Spleen (tissue), 11 donors: ENCODE data around the gene EGFLAM. TPM values are rescaled to one million over a fixed set of nuclear protein-coding genes. Genes with fewer than 3 reads are reported as not detected.
A peak's percentile ranks its signal among the peaks of the same experiment; 100 is the strongest.

Experiments used
- DNase-seq: peaks from one replicate; pipeline ENCODE4 v3.0.0-alpha.2; 2020
- H3K27ac ChIP-seq, 8 donors: fragments of 200-600 bp; sonication (generic) in 7 of 8; 1 replicate in 4 of 8; 2 replicates in 4 of 8; pipeline versions ENCODE4 v1.5.0 to v1.8.0; 2016 to 2021; ENCODE audit warnings: inconsistent platforms in 4 of 8, mild to moderate bottlenecking in 4 of 8, moderate library complexity in 1 of 8
- H3K27me3 ChIP-seq, 7 donors: fragments of 200-600 bp; sonication (generic) in 6 of 7; replicated peaks in 1 of 7; 1 replicate in 4 of 7; 2 replicates in 3 of 7; pipeline versions ENCODE4 v1.5.0 to v1.8.0; 2016 to 2021; ENCODE audit warnings: inconsistent platforms in 3 of 7, mild to moderate bottlenecking in 1 of 7
- H3K36me3 ChIP-seq, 6 donors: fragments of 200-600 bp; sonication (generic) in 5 of 6; 1 replicate in 4 of 6; 2 replicates in 2 of 6; pipeline versions ENCODE4 v1.5.0 to v1.8.0; 2016 to 2021; ENCODE audit warnings: inconsistent platforms in 2 of 6
- H3K4me1 ChIP-seq, 6 donors: fragments of 200-600 bp; sonication (generic) in 5 of 6; 1 replicate in 3 of 6; 2 replicates in 3 of 6; pipeline versions ENCODE4 v1.5.0 to v1.8.0; 2016 to 2021; ENCODE audit warnings: inconsistent platforms in 3 of 6
- H3K4me3 ChIP-seq, 8 donors: fragments of 200-600 bp; sonication (generic) in 7 of 8; 1 replicate in 4 of 8; 2 replicates in 4 of 8; pipeline versions ENCODE4 v1.5.0 to v1.8.0; 2016 to 2021; ENCODE audit warnings: inconsistent platforms in 4 of 8, mild to moderate bottlenecking in 4 of 8, moderate library complexity in 2 of 8
- H3K9me3 ChIP-seq, 8 donors: fragments of 200-600 bp; sonication (generic) in 7 of 8; 1 replicate in 4 of 8; 2 replicates in 4 of 8; pipeline versions ENCODE4 v1.5.0 to v1.8.0; 2016 to 2021; ENCODE audit warnings: inconsistent platforms in 4 of 8
- CTCF ChIP-seq, 11 experiments: fragments of 200-600 bp in 7 of 11; fragments of 450-650 bp in 4 of 11; sonication (generic) in 4 of 11; IDR thresholded peaks in 8 of 11; conservative IDR thresholded peaks in 3 of 11; 1 replicate in 7 of 11; 2 replicates in 4 of 11; pipeline versions ENCODE4 v1.4.0 to v1.8.0; 2016 to 2021; ENCODE audit warnings: antibody characterized with exemption in 11 of 11, inconsistent platforms in 4 of 11, mild to moderate bottlenecking in 1 of 11
- POLR2A ChIP-seq, 3 donors: fragments of 450-650 bp; IDR thresholded peaks; one replicate each; pipeline ENCODE4 v1.5.1; 2017; ENCODE audit warnings: antibody characterized with exemption in 3 of 3, mild to moderate bottlenecking in 1 of 3
- POLR2AphosphoS5 ChIP-seq, 3 donors: sonication (generic); formaldehyde crosslinking; IDR thresholded peaks; one replicate each; pipeline ENCODE4 v1.5.1; 2017; ENCODE audit warnings: antibody characterized with exemption in 3 of 3
- WGBS, 5 donors: extraction: QIAGEN DNeasy Blood & Tissue Kit in 3 of 5; methylation state at CpG; one replicate each; pipeline versions ENCODE4 v1.1.5 to v1.1.7; 2013 to 2018; 5-methylcytosine and 5-hydroxymethylcytosine counted together
- intact Hi-C: fragments of 100-400 bp; cut with DNase I; formaldehyde crosslinking; loops from one replicate; pipeline ENCODE4 v1.15.0; 2023; ENCODE audit warnings: low total_unique reads
- polyA plus RNA-seq, 3 donors: library from polyadenylated mRNA; stranded (reverse); fragments of 200-250 nt; gene quantifications; one replicate each; pipeline ENCODE4 v1.2.1, GENCODE V29; 2013
- total RNA-seq, 7 donors: library from RNA; depleted of rRNA in 3 of 7; stranded (reverse); fragments of >200 nt in 3 of 7; fragmentation: NEBNext Ultra II Directional in 4 of 7; extraction: Animal tissue kit (Norgen Biotek cat#: 25700) in 4 of 7; gene quantifications; one replicate each; pipeline versions ENCODE4 v1.1.0 to v1.2.1, GENCODE V29; 2016 to 2021
- donor health status: healthy with polysubstance abuse.
- donor health status: DM: no; HTN: no; CAD: no; lungs with moderate emphysema.
- donor health status: DM: no; HTN: no; CAD: no.
- donor health status: Bipolar disorder and iron deficiency.
- donor health status: healthy.
- donor health status: DM: no; HTN: no; CAD: no.
- donor health status: DM: yes; HTN: yes; CAD: no.

EGFLAM gene
- total and polyA plus RNA-seq, 10 donors, result 6.0 to 16.8 (median 10.9) TPM

- Histone ChIP-seq H3K36me3 (no peaks in the 10 kb centered on the region), H3K4me1 (peaks cover 12 to 56% (median 28%) of the 10 kb centered on the region in 6 donors), H3K9me3 (no peaks in the 10 kb centered on the region), H3K27me3 (peaks cover 0 to 94% (median 10%) of the 10 kb centered on the region in 7 donors), H3K4me3 (no peak overlapping the region), H3K27ac (no peak overlapping the region)
- intact Hi-C loops, result no loop called here
- WGBS, 5 donors, result 90 to 97% (median 96%) methylated on average over 4 of the region's 4 CpGs
- TF ChIP-seq CTCF (IDR thresholded peaks at IDR 0.05 in 8 of 11, conservative IDR thresholded peaks at IDR 0.05 in 3 of 11) (no peak), POLR2AphosphoS5 (IDR thresholded peaks at IDR 0.05) (no peak), POLR2A (IDR thresholded peaks at IDR 0.05) (no peak)
- no peak for DNase-seq
Measured at GRCh38 chr5:38452201-38452600, 193.8 kb downstream of the EGFLAM start.

- Histone ChIP-seq H3K27ac (no peak overlapping the region), H3K4me1 (peaks cover 10 to 45% (median 22%) of the 10 kb centered on the region in 6 donors), H3K36me3 (peaks cover 0 to 4% (median 0%) of the 10 kb centered on the region in 6 donors), H3K27me3 (peaks cover 0 to 94% (median 2%) of the 10 kb centered on the region in 7 donors), H3K4me3 (no peak overlapping the region), H3K9me3 (no peaks in the 10 kb centered on the region)
- DNase-seq, result no peak
- intact Hi-C loops, result no loop called here
- TF ChIP-seq POLR2A (IDR thresholded peaks at IDR 0.05), result no peak
- TF ChIP-seq POLR2AphosphoS5 (IDR thresholded peaks at IDR 0.05), result peak in 1 of 3 donors; percentile 34
- 10 to 16% (median 11%) methylated on average over 3 of the region's 3 CpGs for WGBS, 5 donors
Measured at GRCh38 chr5:38453506-38453905, 195.1 kb downstream of the EGFLAM start.

GRCh38 chr5:38453921-38454320 is 195.6 kb downstream of the EGFLAM start:
- WGBS, 5 donors, result 67 to 84% (median 76%) methylated on average over 11 of the region's 11 CpGs
- TF ChIP-seq POLR2A (IDR thresholded peaks at IDR 0.05) (no peak), POLR2AphosphoS5 (IDR thresholded peaks at IDR 0.05) (no peak), CTCF (IDR thresholded peaks at IDR 0.05 in 8 of 11, conservative IDR thresholded peaks at IDR 0.05 in 3 of 11) (no peak)
- no peak overlapping the region for H3K4me3 ChIP-seq
- no peak for DNase-seq
- peaks cover 0 to 94% (median 0%) of the 10 kb centered on the region in 7 donors for H3K27me3 ChIP-seq
- intact Hi-C loops, result no loop called here
- no peak overlapping the region for H3K27ac ChIP-seq
- peaks cover 0 to 8% (median 0%) of the 10 kb centered on the region in 6 donors for H3K36me3 ChIP-seq
- H3K9me3 ChIP-seq, result no peaks in the 10 kb centered on the region
- H3K4me1 ChIP-seq, result peaks cover 10 to 41% (median 19%) of the 10 kb centered on the region in 6 donors

GRCh38 chr5:38455796-38456330 is 197.5 kb downstream of the EGFLAM start:
- intact Hi-C loops, result no loop called here
- Histone ChIP-seq H3K36me3 (peaks cover 0 to 15% (median 0%) of the 10 kb centered on the region in 6 donors), H3K9me3 (no peaks in the 10 kb centered on the region), H3K4me3 (no peak overlapping the region), H3K27me3 (peaks cover 0 to 94% (median 0%) of the 10 kb centered on the region in 7 donors), H3K27ac (no peak overlapping the region), H3K4me1 (peaks cover 7 to 32% (median 16%) of the 10 kb centered on the region in 6 donors)
- no peak for DNase-seq
- 77 to 87% (median 84%) methylated on average over 8 of the region's 8 CpGs for WGBS, 5 donors
- TF ChIP-seq POLR2AphosphoS5 (IDR thresholded peaks at IDR 0.05) (no peak), POLR2A (IDR thresholded peaks at IDR 0.05) (no peak), CTCF (IDR thresholded peaks at IDR 0.05 in 8 of 11, conservative IDR thresholded peaks at IDR 0.05 in 3 of 11) (no peak)
